Neural progenitor cell (in vitro differentiated cells): ENCODE data around the gene ITPR2.

Experiments
- EZH2 ChIP-seq: fragments of 200-600 bp; sonication (generic); IDR thresholded peaks from 2 replicates; pipeline ENCODE4 v1.6.1; 2017; ENCODE audit warnings: antibody characterized with exemption, mild to moderate bottlenecking, moderate library complexity
- EZH2phosphoT487 ChIP-seq: fragments of 200-600 bp; sonication (generic); IDR thresholded peaks from 2 replicates; pipeline ENCODE4 v1.6.1; 2017; ENCODE audit warnings: antibody characterized with exemption
- TF ChIP-seq, protein P1 (sequence below): fragments of 200-600 bp; sonication (generic); IDR thresholded peaks from 2 replicates; pipeline ENCODE4 v1.5.1; 2017; ENCODE audit warnings: antibody characterized with exemption, mild to moderate bottlenecking

DNA sequence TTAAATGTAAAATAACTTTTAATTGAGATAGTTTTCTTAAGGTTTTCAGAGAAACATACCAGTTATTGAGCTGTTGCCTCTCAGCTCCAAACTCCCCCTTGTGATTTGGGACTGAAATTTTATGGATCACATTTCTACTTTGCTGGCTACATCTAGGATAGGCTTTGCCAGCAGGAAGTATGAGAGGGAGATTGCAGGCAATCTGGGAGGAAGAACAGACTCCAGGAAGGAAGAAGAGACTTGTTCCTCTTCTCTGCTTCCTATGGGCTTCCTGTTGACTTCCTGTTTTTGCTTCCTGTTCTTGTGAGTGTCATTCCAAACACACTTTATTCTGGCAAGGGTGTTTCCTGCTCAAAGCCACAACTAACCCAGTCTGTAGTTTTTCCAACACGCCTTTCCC lies 312.9 kb downstream of the ITPR2 start:
- no peak for TF ChIP-seq EZH2
- TF ChIP-seq, protein P1, sequence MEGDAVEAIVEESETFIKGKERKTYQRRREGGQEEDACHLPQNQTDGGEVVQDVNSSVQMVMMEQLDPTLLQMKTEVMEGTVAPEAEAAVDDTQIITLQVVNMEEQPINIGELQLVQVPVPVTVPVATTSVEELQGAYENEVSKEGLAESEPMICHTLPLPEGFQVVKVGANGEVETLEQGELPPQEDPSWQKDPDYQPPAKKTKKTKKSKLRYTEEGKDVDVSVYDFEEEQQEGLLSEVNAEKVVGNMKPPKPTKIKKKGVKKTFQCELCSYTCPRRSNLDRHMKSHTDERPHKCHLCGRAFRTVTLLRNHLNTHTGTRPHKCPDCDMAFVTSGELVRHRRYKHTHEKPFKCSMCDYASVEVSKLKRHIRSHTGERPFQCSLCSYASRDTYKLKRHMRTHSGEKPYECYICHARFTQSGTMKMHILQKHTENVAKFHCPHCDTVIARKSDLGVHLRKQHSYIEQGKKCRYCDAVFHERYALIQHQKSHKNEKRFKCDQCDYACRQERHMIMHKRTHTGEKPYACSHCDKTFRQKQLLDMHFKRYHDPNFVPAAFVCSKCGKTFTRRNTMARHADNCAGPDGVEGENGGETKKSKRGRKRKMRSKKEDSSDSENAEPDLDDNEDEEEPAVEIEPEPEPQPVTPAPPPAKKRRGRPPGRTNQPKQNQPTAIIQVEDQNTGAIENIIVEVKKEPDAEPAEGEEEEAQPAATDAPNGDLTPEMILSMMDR, result no peak
- no peak for TF ChIP-seq EZH2phosphoT487
